HepG2 (cell line): ENCODE results near the gene A3GALT2. TPM values are rescaled to one million over a fixed set of nuclear protein-coding genes. Genes with fewer than 3 reads are reported as not detected.

ENCODE experiments used
- CHCHD3 ChIP-seq: sonication (generic); formaldehyde crosslinking; IDR thresholded peaks from 2 replicates; pipeline ENCODE4 v1.8.0; 2022; ENCODE audit warnings: mild to moderate bottlenecking, missing genetic modification reagents, moderate library complexity
- HOXA5 ChIP-seq: sonication (generic); formaldehyde crosslinking; IDR thresholded peaks from 2 replicates; pipeline ENCODE4 v1.4.0; 2020; ENCODE audit warnings: missing genetic modification reagents
- KMT2A ChIP-seq: sonication (generic); formaldehyde crosslinking; IDR thresholded peaks from 2 replicates; pipeline ENCODE4 v1.4.0; 2020; ENCODE audit warnings: missing genetic modification reagents
- MATR3 ChIP-seq: sonication (generic); formaldehyde crosslinking; IDR thresholded peaks from 2 replicates; pipeline ENCODE4 v1.4.0; 2020; ENCODE audit warnings: missing genetic modification reagents
- MED13 ChIP-seq: sonication (generic); formaldehyde crosslinking; IDR thresholded peaks from 2 replicates; pipeline ENCODE4 v1.5.0; 2020; ENCODE audit warnings: missing genetic modification reagents
- REL ChIP-seq: sonication (generic); formaldehyde crosslinking; conservative IDR thresholded peaks from 2 replicates; pipeline ENCODE4 v1.8.0; 2022; ENCODE audit warnings: mild to moderate bottlenecking, missing genetic modification reagents, moderate library complexity
- ZFX ChIP-seq: sonication (generic); formaldehyde crosslinking; IDR thresholded peaks from 2 replicates; pipeline ENCODE4 v1.4.0; 2020; ENCODE audit warnings: mild to moderate bottlenecking, low read depth, missing genetic modification reagents, moderate library complexity
- ZNF550 ChIP-seq: sonication (generic); formaldehyde crosslinking; IDR thresholded peaks from 2 replicates; pipeline ENCODE4 v1.4.0; 2020; ENCODE audit warnings: mild to moderate bottlenecking, missing genetic modification reagents, borderline replicate concordance
- polyA plus RNA-seq, 8 experiments: library from polyadenylated mRNA; depleted of rRNA in 3 of 8; stranded (reverse) in 7 of 8; unstranded in 1 of 8; fragments of >200 nt; fragmentation: Illumina TruSeq in 4 of 8; extraction: Trizol in 4 of 8; gene quantifications; 2 replicates each; pipeline versions ENCODE4 v1.2.1 to v1.2.3, GENCODE V29; 2011 to 2016; ENCODE audit warnings: low read depth in 4 of 8, missing spikeins in 1 of 8, mixed read lengths in 1 of 8; ENCODE audit not compliant: insufficient read depth in 1 of 8
- total RNA-seq, 5 experiments: library from RNA; depleted of rRNA; stranded (reverse); fragments of >200 nt; fragmentation: Illumina TruSeq; extraction: Trizol; gene quantifications; 2 replicates each; pipeline ENCODE4 v1.2.3, GENCODE V29; 2016; ENCODE audit warnings: low read depth in 1 of 5
- TF ChIP-seq, protein P1 (sequence below): sonication (generic); formaldehyde crosslinking; IDR thresholded peaks from 2 replicates; pipeline ENCODE4 v1.8.1; 2023; ENCODE audit warnings: missing genetic modification reagents, inconsistent platforms, borderline replicate concordance
- TF ChIP-seq, protein P2 (sequence below): sonication (generic); formaldehyde crosslinking; IDR thresholded peaks from 2 replicates; pipeline ENCODE4 v1.5.1; 2020; ENCODE audit warnings: missing genetic modification reagents, mild to moderate bottlenecking, borderline replicate concordance
- TF ChIP-seq, protein P3 (sequence below), 2 experiments: fragments of 450-650 bp in 1 of 2; sonication (generic) in 1 of 2; formaldehyde crosslinking in 1 of 2; IDR thresholded peaks; 2 replicates each; pipeline versions ENCODE4 v1.6.1 to v1.8.0; 2016 to 2022; ENCODE audit warnings: antibody characterized with exemption in 1 of 2, mild to moderate bottlenecking in 1 of 2, missing genetic modification reagents in 1 of 2
- TF ChIP-seq, protein P4 (sequence below): sonication (generic); formaldehyde crosslinking; IDR thresholded peaks from 2 replicates; pipeline ENCODE4 v1.8.1; 2023; ENCODE audit warnings: missing genetic modification reagents, mild to moderate bottlenecking, borderline replicate concordance
- TF ChIP-seq, protein P5 (sequence below): sonication (generic); formaldehyde crosslinking; IDR thresholded peaks from 2 replicates; pipeline ENCODE4 v1.5.0; 2020; ENCODE audit warnings: missing genetic modification reagents, mild to moderate bottlenecking, borderline replicate concordance

A3GALT2 gene
- total and polyA plus RNA-seq, 2 of the 13 experiments (the other 11 are each of a cell fraction or from before 2014, with no cell fraction given): not detected

DNA sequence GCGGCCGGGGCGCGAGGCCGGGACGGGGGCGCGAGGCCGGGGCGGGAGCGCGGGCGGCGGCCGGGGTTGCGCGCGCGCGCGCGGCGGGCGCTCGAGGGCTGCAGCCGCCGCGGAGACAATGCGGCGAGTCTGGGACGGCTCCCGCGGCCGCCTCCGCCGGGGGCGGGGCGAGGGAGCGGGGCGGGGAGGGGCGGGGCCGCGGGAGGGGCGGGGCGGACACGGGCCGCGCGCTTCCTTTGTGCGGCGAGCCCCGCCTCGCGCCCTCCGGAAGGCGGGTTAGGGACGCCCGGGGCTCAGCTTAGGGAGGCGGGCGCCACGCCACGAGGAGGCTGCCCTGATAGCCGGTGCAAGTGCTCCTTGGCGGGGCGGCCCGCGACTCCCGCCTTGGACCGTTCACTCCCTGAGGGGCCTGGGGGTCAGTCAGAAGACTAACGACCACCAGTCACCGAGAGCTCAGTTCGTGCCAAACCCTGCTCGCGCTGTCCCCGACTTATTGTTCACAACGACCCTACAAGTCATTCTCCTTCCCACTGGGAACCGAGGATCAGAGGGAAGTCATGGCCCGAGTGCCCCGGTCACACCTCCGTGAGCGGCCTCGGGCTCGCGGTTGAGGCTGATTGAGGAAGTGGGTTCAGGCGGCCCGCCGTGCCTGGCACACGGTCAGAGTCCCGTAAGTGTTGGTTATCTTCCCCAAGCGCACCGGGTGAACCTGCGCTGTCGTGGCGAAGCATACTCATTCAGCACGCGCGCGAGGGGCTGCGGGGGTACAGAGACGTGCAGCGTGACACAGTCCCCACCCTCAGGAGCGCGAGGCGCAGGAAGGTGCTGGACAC lies 29.1 kb upstream of the A3GALT2 start (continued):
- TF ChIP-seq, protein P1, sequence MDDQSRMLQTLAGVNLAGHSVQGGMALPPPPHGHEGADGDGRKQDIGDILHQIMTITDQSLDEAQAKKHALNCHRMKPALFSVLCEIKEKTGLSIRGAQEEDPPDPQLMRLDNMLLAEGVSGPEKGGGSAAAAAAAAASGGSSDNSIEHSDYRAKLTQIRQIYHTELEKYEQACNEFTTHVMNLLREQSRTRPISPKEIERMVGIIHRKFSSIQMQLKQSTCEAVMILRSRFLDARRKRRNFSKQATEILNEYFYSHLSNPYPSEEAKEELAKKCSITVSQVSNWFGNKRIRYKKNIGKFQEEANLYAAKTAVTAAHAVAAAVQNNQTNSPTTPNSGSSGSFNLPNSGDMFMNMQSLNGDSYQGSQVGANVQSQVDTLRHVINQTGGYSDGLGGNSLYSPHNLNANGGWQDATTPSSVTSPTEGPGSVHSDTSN: 0 out of 2 replicates have a peak, but pooled peaks have one; percentile 17
- TF ChIP-seq ZFX (CRISPR knock-in tag) (peak; percentile 57), ZNF550 (CRISPR knock-in tag) (no peak; the same call in 1 of the 2 replicates), MED13 (CRISPR knock-in tag) (peak; percentile 56; the same call in 1 of the 2 replicates), KMT2A (CRISPR knock-in tag) (0 out of 2 replicates have a peak, but pooled peaks have one; percentile 55), REL (no peak), CHCHD3 (CRISPR knock-in tag) (no peak), HOXA5 (CRISPR knock-in tag) (0 out of 2 replicates have a peak, but pooled peaks have one; percentile 62), MATR3 (CRISPR knock-in tag) (no peak)
- TF ChIP-seq, protein P2, sequence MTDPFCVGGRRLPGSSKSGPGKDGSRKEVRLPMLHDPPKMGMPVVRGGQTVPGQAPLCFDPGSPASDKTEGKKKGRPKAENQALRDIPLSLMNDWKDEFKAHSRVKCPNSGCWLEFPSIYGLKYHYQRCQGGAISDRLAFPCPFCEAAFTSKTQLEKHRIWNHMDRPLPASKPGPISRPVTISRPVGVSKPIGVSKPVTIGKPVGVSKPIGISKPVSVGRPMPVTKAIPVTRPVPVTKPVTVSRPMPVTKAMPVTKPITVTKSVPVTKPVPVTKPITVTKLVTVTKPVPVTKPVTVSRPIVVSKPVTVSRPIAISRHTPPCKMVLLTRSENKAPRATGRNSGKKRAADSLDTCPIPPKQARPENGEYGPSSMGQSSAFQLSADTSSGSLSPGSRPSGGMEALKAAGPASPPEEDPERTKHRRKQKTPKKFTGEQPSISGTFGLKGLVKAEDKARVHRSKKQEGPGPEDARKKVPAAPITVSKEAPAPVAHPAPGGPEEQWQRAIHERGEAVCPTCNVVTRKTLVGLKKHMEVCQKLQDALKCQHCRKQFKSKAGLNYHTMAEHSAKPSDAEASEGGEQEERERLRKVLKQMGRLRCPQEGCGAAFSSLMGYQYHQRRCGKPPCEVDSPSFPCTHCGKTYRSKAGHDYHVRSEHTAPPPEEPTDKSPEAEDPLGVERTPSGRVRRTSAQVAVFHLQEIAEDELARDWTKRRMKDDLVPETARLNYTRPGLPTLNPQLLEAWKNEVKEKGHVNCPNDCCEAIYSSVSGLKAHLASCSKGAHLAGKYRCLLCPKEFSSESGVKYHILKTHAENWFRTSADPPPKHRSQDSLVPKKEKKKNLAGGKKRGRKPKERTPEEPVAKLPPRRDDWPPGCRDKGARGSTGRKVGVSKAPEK (CRISPR knock-in tag): peak; percentile 99; the same call in 1 of the 2 replicates
- TF ChIP-seq, protein P3, sequence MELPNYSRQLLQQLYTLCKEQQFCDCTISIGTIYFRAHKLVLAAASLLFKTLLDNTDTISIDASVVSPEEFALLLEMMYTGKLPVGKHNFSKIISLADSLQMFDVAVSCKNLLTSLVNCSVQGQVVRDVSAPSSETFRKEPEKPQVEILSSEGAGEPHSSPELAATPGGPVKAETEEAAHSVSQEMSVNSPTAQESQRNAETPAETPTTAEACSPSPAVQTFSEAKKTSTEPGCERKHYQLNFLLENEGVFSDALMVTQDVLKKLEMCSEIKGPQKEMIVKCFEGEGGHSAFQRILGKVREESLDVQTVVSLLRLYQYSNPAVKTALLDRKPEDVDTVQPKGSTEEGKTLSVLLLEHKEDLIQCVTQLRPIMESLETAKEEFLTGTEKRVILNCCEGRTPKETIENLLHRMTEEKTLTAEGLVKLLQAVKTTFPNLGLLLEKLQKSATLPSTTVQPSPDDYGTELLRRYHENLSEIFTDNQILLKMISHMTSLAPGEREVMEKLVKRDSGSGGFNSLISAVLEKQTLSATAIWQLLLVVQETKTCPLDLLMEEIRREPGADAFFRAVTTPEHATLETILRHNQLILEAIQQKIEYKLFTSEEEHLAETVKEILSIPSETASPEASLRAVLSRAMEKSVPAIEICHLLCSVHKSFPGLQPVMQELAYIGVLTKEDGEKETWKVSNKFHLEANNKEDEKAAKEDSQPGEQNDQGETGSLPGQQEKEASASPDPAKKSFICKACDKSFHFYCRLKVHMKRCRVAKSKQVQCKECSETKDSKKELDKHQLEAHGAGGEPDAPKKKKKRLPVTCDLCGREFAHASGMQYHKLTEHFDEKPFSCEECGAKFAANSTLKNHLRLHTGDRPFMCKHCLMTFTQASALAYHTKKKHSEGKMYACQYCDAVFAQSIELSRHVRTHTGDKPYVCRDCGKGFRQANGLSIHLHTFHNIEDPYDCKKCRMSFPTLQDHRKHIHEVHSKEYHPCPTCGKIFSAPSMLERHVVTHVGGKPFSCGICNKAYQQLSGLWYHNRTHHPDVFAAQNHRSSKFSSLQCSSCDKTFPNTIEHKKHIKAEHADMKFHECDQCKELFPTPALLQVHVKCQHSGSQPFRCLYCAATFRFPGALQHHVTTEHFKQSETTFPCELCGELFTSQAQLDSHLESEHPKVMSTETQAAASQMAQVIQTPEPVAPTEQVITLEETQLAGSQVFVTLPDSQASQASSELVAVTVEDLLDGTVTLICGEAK (IDR thresholded peaks at IDR 0.05): no peak
- TF ChIP-seq, protein P3 (CRISPR knock-in tag; IDR thresholded peaks at IDR 0.05): 0 out of 2 replicates have a peak, but pooled peaks have one; percentile 38
- TF ChIP-seq, protein P4, sequence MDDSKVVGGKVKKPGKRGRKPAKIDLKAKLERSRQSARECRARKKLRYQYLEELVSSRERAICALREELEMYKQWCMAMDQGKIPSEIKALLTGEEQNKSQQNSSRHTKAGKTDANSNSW (CRISPR knock-in tag): no peak
- TF ChIP-seq, protein P5, sequence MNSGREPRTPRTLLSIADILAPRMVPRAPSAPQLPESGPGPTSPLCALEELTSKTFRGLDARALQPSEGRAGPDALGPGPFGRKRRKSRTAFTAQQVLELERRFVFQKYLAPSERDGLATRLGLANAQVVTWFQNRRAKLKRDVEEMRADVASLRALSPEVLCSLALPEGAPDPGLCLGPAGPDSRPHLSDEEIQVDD (CRISPR knock-in tag): peak; percentile 68; the same call in 1 of the 2 replicates
